GM19239 (cell line): ENCODE measurements around the gene LARP1.
"Not testable (repeated sequence)": the region's sequence is repeated elsewhere in the genome, so short reads cannot be mapped to it uniquely, and the experiment has no call there.

Experiments used
- DNase-seq: peaks from one replicate; pipeline ENCODE4 v3.0.0; 2011; ENCODE audit warnings: low spot score; ENCODE audit not compliant: insufficient read length
- FAIRE-seq: peaks from 2 replicates; lab custom pipeline; 2011; peaks lifted over from hg19 to GRCh38; lab: Jason Lieb, UNC

LARP1 gene

GRCh38 chr5:154818471-154819116, 63.4 kb downstream of the LARP1 start:
- FAIRE-seq (no peak), DNase-seq (no peak)

- DNase-seq (no peak), FAIRE-seq (no peak)
Measured at GRCh38 chr5:154819546-154819945, 64.4 kb downstream of the LARP1 start.

GRCh38 chr5:154820383-154820782, 65.2 kb downstream of the LARP1 start:
- FAIRE-seq (no peak), DNase-seq (no peak)

GRCh38 chr5:154822896-154823295, 67.7 kb downstream of the LARP1 start:
- not testable (repeated sequence) for FAIRE-seq, DNase-seq

DNA sequence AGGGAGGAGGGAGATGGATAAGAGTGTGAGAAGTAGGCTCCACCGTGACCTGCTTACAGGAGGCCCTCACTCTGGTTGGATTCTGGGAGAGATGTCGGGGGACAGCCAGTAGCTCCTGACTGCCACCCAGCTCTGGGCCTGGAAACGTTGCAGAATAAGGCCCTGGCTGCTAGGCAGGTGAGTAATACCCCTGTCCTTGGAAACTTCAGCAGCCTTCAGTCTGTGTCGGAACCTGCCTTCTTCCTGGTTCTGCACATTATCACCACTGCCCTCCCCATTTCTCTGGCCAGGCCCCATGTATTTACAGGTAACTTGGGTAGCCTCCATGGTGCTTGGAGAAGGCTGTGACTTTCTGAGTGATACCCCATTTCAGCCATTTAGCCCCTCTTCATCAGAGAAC, 68.4 kb downstream of the LARP1 start:
- DNase-seq (no peak), FAIRE-seq (no peak)

GRCh38 chr5:154824070-154824469, 68.9 kb downstream of the LARP1 start:
- DNase-seq (no peak), FAIRE-seq (no peak)

DNA sequence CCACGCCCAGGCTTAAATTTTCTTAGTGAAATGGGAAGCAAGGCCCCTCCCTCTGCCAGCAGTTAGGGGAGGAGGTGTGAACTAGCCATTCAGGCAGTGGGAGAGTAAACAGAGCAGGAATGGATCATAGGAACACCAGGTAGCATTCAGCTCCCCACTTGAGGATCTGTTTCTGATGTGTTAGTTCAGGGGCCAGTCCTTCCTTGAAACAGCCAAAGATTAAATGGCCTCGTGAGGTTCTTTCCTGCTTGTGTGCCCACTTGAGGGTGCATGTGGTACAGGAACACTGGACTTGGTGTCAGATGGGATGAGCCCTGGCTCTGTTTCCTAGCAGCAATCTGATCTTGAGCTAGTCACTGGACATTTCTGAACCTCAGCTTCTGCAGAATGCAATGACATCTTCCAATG, 74.0 kb downstream of the LARP1 start:
- DNase-seq (no peak), FAIRE-seq (no peak)

DNA sequence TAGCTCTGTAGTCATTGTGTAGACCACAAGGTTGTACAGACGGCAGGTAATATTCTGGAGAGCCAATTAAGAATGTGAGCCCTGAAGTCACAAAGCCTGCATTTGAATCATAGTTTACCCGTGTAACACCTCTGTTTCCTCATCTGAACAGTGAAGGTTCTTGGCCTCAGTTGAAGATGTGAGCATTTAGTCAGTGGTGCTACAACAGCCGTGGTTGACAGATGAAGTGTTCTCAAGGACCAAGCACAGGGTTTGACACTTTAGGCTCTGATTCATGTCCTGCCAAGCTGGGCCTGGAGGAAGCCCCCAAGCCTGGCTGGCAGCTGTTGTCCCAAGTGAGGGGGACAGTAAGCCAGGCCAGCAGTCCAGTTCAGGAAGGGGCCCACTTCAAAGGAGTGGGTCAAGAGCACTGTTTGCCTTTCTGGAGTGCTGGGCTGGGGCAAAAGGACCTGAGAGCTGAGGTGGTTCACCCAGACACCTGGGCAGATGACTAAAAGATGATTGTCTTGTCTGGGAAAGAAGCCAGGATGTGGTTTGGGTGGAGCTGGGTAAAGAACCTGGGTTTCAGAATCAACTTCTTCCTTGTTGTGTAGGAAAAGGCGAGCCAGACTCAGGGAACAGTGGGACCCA, 74.5 kb downstream of the LARP1 start:
- FAIRE-seq (no peak), DNase-seq (no peak)

GRCh38 chr5:154830219-154830595, 75.0 kb downstream of the LARP1 start:
- FAIRE-seq (no peak), DNase-seq (no peak)

DNA sequence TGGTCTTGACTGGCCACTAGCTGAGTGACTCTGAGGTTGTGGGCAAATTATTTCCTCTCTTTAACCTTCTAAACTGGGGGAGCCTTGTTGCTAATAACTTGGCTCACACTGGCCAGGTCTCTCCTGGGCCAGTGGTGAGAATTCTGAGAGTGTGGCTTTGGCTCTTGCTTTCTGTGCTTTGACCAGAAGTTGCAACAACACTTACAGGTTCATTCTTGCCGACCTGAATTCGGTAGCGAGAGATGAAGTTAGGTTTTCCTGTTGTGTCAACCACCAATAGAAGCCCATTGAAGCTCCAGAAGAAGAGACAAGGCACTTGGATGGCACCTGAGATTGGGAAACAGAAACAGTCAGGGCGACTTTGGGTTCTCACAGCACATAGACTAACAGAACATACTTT, 75.4 kb downstream of the LARP1 start:
- DNase-seq: no peak
- FAIRE-seq: no peak

- DNase-seq: no peak
- FAIRE-seq: no peak
Measured at GRCh38 chr5:154831451-154831850, 76.3 kb downstream of the LARP1 start.

GRCh38 chr5:154832804-154833203, 77.6 kb downstream of the LARP1 start:
- not testable (repeated sequence) for FAIRE-seq, DNase-seq

- DNase-seq (no peak), FAIRE-seq (no peak)
Measured at GRCh38 chr5:154834053-154834452, 78.9 kb downstream of the LARP1 start.

DNA sequence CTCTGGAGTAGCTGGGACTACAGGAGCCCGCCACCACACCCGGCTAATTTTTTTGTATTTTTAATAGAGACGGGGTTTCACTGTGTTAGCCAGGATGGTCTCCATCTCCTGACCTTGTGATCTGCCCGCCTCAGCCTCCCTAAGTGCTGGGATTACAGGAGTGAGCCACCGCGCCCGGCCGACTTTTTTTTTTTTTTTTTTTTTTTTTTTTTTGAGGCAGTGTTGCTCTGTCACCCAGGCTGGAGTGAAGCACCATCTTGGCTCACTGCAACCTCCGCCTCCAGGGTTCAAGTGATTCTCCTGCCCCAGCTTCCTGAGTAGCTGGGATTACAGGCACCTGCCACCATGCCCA, 80.5 kb downstream of the LARP1 start:
- not testable (repeated sequence) for DNase-seq, FAIRE-seq

- DNase-seq: no peak
- no peak for FAIRE-seq
Measured at GRCh38 chr5:154836225-154836624, 81.0 kb downstream of the LARP1 start.

DNA sequence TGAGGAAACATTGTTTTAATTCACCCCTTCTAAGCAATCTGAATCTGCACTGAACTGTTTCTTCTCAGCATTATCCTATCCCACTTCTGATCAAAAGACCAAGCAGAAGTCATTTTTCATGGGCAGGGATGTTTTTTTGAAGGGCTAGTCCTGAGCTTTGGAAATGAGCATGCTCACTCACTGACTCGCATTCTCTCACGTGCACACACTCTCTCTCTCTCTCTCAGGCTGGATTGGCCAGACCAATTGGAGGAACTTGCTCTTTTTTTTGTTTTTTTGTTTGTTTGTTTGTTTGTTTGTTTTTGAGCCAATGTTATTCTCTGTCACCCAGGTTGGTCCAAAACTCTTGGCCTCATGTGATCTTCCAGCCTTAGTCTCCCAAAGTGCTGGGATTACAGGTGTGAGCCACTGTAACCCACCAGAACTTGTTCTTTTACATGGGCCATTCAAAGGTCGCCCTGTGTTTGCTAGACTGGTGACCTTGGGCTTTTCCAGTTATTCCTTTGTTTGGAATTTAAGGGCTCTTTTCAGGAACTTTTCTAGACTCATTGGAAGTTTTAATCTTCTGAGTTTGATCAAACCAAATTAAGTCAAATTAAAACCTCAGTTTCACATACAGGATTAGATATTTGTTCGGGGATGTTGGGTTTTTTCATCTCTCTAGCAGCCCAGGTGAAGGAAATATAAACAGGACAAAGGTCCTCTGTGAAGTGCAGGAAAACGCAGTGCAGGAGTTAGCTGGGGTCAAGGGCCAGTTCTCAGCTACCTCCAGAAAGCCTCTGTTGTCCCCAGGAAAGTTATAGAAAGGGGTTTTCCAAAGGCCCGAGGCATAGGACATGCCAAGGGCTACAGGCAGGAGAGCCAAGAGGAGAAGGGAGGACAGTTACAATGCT, 82.1 kb downstream of the LARP1 start:
- DNase-seq (no peak), FAIRE-seq (no peak)

GRCh38 chr5:154840435-154841272, 85.5 kb downstream of the LARP1 start:
- DNase-seq: no peak
- no peak for FAIRE-seq

GRCh38 chr5:154841273-154841661, 86.1 kb downstream of the LARP1 start:
- FAIRE-seq (no peak), DNase-seq (no peak)

- FAIRE-seq (no peak), DNase-seq (no peak)
Measured at GRCh38 chr5:154842689-154843530, 87.7 kb downstream of the LARP1 start.

- FAIRE-seq (no peak), DNase-seq (no peak)
Measured at GRCh38 chr5:154844809-154845208, 89.6 kb downstream of the LARP1 start.
